ENCODE results near the gene PLXNA4.

Gene PLXNA4

GRCh38 chr7:132248841-132249240 lies 327.4 kb downstream of the PLXNA4 start:
- TF ChIP-seq CTCF (IDR thresholded peaks at IDR 0.05; ENCODE audit: low read depth, low read length): no peak
- in situ Hi-C loops (cut with HindIII; ENCODE audit: low sequenced_read_pairs): no loop called here
- no peak overlapping the region for H3K4me3 ChIP-seq (ENCODE audit: low read depth, low read length)

GRCh38 chr7:132247995-132248618 lies 328.2 kb downstream of the PLXNA4 start:
- no peak overlapping the region for H3K4me3 ChIP-seq (ENCODE audit: low read depth, low read length)
- in situ Hi-C loops (cut with HindIII; ENCODE audit: low sequenced_read_pairs): no loop called here
- TF ChIP-seq CTCF (IDR thresholded peaks at IDR 0.05; ENCODE audit: low read depth, low read length): no peak
- no peak for DNase-seq (ENCODE audit: low read depth, low spot score)

More at GRCh38 chr7:132248841-132249240, 327.4 kb downstream of the PLXNA4 start:
- DNase-seq (ENCODE audit: low read depth, low spot score): no peak

- no peak overlapping the region for H3K4me3 ChIP-seq (ENCODE audit: low read depth, low read length)
- TF ChIP-seq CTCF (IDR thresholded peaks at IDR 0.05; ENCODE audit: low read depth, low read length): no peak
- in situ Hi-C loops (cut with HindIII; ENCODE audit: low sequenced_read_pairs): no loop called here
- DNase-seq (ENCODE audit: low read depth, low spot score): no peak
Measured at GRCh38 chr7:132246591-132246990, 329.7 kb downstream of the PLXNA4 start.

- no peak overlapping the region for H3K4me3 ChIP-seq (ENCODE audit: low read depth, low read length)
- no peak for TF ChIP-seq CTCF (IDR thresholded peaks at IDR 0.05; ENCODE audit: low read depth, low read length)
- in situ Hi-C loops (cut with HindIII; ENCODE audit: low sequenced_read_pairs): no loop called here
- no peak for DNase-seq (ENCODE audit: low read depth, low spot score)
Measured at GRCh38 chr7:132245539-132245938, 330.7 kb downstream of the PLXNA4 start.

GRCh38 chr7:132244903-132245480 lies 331.3 kb downstream of the PLXNA4 start:
- in situ Hi-C loops (cut with HindIII; ENCODE audit: low sequenced_read_pairs): no loop called here
- DNase-seq (ENCODE audit: low read depth, low spot score): no peak
- no peak overlapping the region for H3K4me3 ChIP-seq (ENCODE audit: low read depth, low read length)
- no peak for TF ChIP-seq CTCF (IDR thresholded peaks at IDR 0.05; ENCODE audit: low read depth, low read length)

GRCh38 chr7:132243463-132243862 lies 332.8 kb downstream of the PLXNA4 start:
- H3K4me3 ChIP-seq (ENCODE audit: low read depth, low read length): no peak overlapping the region
- in situ Hi-C loops (cut with HindIII; ENCODE audit: low sequenced_read_pairs): no loop called here
- peak; percentile 34 for DNase-seq (ENCODE audit: low read depth, low spot score)
- no peak for TF ChIP-seq CTCF (IDR thresholded peaks at IDR 0.05; ENCODE audit: low read depth, low read length)

Data from astrocyte of the spinal cord (primary cell).